HG03469 (cell line): ENCODE data around the gene RASA3.

Experiments
- ATAC-seq: cut with Tn5 transposase; IDR thresholded peaks from one replicate; pipeline ENCODE4 v1.9.1; 2021; ENCODE audit warnings: mild to moderate bottlenecking, moderate library complexity, moderate number of reproducible peaks; ENCODE audit not compliant: unreplicated experiment

The RASA3 gene

DNA sequence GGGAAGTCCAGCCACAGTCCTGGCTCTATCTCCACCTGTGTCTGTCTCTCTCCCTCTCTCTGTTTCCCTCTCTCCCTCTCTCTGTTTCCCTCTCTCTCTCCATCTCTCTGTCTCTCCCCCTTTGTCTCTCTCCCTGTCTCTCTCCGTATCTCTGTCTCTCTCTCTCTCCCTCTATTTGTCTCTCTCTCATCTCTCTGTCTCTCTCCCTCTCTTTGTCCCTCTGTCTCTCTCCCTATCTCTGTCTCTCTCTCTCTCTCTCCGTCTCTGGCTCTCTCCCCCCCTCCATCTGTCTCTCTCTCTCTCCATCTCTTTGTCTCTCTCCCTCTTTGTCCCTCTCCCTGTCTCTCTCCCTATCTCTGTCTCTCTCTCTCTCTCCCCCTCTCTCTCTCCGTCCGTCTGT, 119.1 kb downstream of the RASA3 start:
- ATAC-seq: no peak

DNA sequence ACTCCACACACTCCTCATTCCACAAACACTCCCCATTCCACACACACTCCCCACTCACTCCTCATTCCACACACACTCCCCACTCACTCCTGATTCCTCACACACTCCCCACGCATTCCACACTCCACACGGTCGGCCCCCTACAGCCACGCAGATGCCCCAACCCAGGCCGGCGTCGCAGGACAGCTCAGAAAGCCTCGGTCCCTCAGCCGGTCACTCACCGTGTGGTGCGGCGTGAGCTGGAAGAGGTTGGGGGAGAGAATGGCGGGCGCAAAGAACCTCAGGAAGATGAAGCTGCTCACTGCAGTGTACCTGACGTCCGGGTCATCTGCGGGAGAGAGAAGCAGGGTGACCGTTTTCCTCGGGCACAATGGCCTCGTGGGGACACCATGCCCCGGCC, 119.5 kb downstream of the RASA3 start:
- no peak for ATAC-seq

- no peak for ATAC-seq
These were observed 120.3 kb downstream of the RASA3 start for GRCh38 chr13:114012141-114012540.

- no peak for ATAC-seq
These were observed 121.2 kb downstream of the RASA3 start for GRCh38 chr13:114011226-114011625.

GRCh38 chr13:114010401-114011101, 121.9 kb downstream of the RASA3 start:
- no peak for ATAC-seq

GRCh38 chr13:114009590-114010400, 122.6 kb downstream of the RASA3 start:
- no peak for ATAC-seq

- ATAC-seq: no peak
These were observed 123.3 kb downstream of the RASA3 start for GRCh38 chr13:114008964-114009589.

- no peak for ATAC-seq
These were observed 124.9 kb downstream of the RASA3 start for GRCh38 chr13:114007566-114007965.

GRCh38 chr13:114005206-114005724, 127.2 kb downstream of the RASA3 start:
- ATAC-seq: no peak

DNA sequence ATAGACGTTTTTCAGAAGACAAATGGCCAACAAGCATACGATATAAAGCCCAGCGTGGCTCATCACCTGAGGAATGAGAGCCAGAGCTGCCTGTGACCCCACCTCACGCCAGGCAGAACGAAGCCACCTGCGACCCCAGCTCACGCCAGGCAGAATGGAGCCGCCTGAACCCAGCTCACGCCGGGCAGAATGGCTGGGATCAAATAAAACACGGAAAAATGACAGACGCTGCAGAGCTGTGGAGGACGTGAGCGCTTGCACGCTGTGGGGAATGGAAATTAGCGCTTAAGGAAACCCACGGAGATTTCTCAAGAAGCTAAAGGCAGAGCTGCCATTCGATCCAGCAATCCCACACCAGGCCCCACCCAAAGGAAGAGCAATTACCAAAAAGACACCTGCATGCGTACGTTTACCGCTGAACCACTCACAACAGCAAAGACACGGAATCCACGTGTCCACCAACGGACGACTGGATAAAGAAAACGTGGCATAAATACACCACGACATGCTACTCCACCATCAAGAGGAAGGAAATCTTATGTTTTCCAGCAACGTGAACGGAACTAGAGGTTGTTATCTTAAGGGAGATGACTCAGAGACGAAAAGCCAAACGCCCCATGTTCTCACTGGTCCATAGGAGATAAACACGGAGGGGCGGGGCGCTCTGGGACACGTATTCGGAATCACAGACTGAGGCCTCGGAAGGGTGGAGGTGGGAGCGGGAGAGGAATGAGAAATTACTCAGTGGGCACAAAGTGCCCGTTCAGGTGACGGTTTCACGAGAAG, 127.8 kb downstream of the RASA3 start:
- no peak for ATAC-seq

DNA sequence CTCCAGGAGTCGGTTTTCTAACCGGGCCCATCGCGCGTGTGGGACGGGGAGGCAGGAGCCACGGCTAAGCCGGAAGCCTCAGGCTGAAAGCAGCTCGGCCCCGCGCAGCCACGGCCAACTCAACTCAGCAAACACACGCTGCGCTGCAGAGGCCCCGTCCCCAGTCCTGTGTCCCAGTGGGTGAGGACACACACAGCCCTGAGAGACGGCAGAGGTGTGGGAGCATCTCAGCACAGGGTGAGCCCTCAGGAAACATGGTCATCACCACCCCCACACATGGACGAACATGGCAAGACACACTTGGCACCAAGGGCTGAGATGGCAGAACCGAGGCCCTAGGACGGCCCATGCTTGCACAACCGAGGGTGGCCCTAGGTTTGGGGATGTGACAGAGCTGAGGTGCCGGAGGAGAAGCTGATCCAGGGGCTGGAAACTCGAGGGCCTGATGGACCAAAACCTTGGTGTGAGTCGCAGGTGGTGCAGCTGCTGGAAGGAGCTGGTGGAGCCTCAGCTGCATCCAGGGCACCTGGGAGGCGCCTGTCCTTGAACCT, 129.6 kb downstream of the RASA3 start:
- no peak for ATAC-seq

GRCh38 chr13:114002009-114002544, 130.3 kb downstream of the RASA3 start:
- no peak for ATAC-seq

GRCh38 chr13:114001331-114002008, 131.0 kb downstream of the RASA3 start:
- no peak for ATAC-seq

DNA sequence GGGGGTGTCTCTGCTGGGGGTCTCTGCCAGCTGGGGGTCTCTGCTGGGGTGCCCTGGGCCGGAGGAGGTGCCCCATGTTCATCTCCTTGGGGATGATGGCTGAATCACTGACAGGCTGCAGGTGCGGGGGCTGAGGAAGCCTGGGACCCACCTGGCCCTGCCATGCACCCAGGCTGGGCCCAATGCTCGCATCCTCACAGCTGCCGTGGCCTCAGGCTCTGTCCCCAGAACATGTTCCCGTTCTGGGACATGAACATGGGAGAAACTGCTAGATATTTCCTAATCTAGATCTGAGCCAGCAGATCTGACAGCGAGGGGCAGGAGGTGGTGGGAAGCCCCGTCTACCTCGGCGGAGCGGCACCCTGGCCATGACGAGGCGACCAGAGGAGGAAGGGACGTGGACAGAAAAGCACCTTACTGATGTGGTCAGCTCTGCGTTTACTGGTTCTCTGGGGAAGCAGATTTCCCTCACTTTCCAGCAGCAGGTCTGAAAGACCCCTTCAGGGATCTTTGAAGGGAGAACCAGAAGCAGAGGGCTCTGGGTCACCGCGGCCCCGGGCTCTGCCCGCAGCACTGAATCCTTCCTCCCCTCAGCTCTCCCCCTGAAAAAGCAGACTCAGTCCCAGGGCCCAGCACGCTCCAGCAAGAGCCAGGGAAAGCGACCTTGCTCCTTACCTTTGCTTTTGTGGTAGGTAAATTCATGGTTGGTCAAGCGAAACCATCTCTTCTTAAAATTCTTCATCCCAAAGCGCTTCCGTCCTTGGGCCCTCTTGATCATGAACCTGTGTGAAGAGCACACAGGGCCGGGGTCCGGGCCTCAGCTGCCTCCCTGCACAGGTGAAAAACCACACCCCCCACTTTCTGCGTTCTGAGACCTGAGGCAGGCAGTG, 132.0 kb downstream of the RASA3 start:
- no peak for ATAC-seq

DNA sequence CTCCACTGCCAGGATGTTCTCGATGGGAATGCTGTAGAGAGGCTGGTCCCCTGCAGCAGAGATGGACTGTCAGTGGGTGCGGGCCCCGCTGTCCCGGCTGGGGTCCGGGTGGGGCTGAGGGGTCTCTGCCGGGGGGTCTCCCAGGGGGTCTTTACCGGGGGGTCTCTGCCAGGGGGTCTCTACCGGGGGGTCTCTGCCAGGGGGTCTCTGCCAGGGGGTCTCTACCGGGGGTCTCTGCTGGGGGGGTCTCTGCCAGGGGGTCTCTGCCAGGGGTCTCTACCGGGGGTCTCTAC, 132.9 kb downstream of the RASA3 start:
- no peak for ATAC-seq

GRCh38 chr13:113998781-113999617, 133.4 kb downstream of the RASA3 start:
- no peak for ATAC-seq

GRCh38 chr13:113997845-113998751, 134.3 kb downstream of the RASA3 start:
- no peak for ATAC-seq
